HCT116 (cell line): Measurements from ENCODE around the gene LRRFIP2. TPM values are rescaled to one million over a fixed set of nuclear protein-coding genes. Genes with fewer than 3 reads are reported as not detected.

ENCODE experiments used
- ATAC-seq: fragments of 200-7000 bp; cut with Tn5 transposase; 2 replicates; pipeline ENCODE4 v1.9.1; 2020; ENCODE audit warnings: mild to moderate bottlenecking, moderate library complexity
- BruUV-seq: library from RNA; stranded (reverse); fragments of 400-500 nt; replicated peaks from 2 replicates; lab custom pipeline; 2021; lab: Mats Ljungman, UMichigan
- CTCF ChIA-PET: fragments of 300-600 bp; sonication (Branson Sonifier 250); formaldehyde crosslinking; loops from one replicate; lab custom pipeline; 2021; ENCODE audit warnings: antibody characterized with exemption; lab: Charles Lee
- POLR2A ChIA-PET: fragments of 300-600, 350-600 bp; sonication (Branson Sonifier 250); formaldehyde crosslinking; loops from one replicate; lab custom pipeline; 2021; ENCODE audit warnings: antibody characterized with exemption; lab: Charles Lee
- RAD21 ChIA-PET, 2 experiments: fragments of 300-600 bp; sonication (Branson Sonifier 250); formaldehyde crosslinking; loops; one replicate each; lab custom pipeline; 2023; ENCODE audit warnings: low total read pairs in 2 of 2; ENCODE audit not compliant: uncharacterized antibody in 2 of 2, unreplicated experiment in 2 of 2, low non-redundant PET in 1 of 2; lab: Charles Lee
- DNase-seq: peaks from one replicate; pipeline ENCODE4 v3.0.0-alpha.2; 2010; ENCODE audit warnings: low read depth, low spot score
- H2AFZ ChIP-seq: fragments of 200-600 bp; shearing (Covaris generic), sonication (generic); 2 replicates; pipeline ENCODE4 v1.6.1; 2017; ENCODE audit warnings: low read depth, mixed run types, mixed read lengths, antibody characterized with exemption, low read length; ENCODE audit not compliant: poor library complexity, severe bottlenecking
- H3K27ac ChIP-seq: 2 replicates; pipeline ENCODE4 v1.5.1; 2012; ENCODE audit warnings: low read depth, low read length
- H3K27me3 ChIP-seq: fragments of 200-600 bp; sonication (generic); 2 replicates; pipeline ENCODE4 v1.6.1; 2016; ENCODE audit warnings: mixed run types, low read length, mixed read lengths; ENCODE audit not compliant: insufficient read depth
- H3K36me3 ChIP-seq, 2 experiments: fragments of 200-500 bp in 1 of 2; fragments of 200-600 bp in 1 of 2; sonication (Bioruptor generic) in 1 of 2; sonication (generic) in 1 of 2; 2 replicates each; pipeline versions ENCODE4 v1.5.1 to v1.6.1; 2014 to 2016; ENCODE audit warnings: low read length in 2 of 2, inconsistent platforms in 1 of 2, mixed read lengths in 1 of 2, mixed run types in 1 of 2; ENCODE audit not compliant: insufficient read depth in 2 of 2, control insufficient read depth in 1 of 2
- H3K4me1 ChIP-seq, 2 experiments: fragments of 200-600 bp in 1 of 2; sonication (generic) in 1 of 2; 2 replicates each; pipeline versions ENCODE4 v1.5.1 to v1.6.1; 2012 to 2017; ENCODE audit warnings: low read length in 2 of 2, inconsistent platforms in 1 of 2, mild to moderate bottlenecking in 1 of 2, mixed read lengths in 1 of 2, mixed run types in 1 of 2, moderate library complexity in 1 of 2; ENCODE audit not compliant: insufficient read depth in 2 of 2, control insufficient read depth in 1 of 2
- H3K4me2 ChIP-seq: fragments of 200-600 bp; sonication (generic); 2 replicates; pipeline ENCODE4 v1.6.1; 2017; ENCODE audit warnings: mixed run types, low read length, mixed read lengths
- H3K4me3 ChIP-seq, 2 experiments: fragments of 200-600 bp in 1 of 2; sonication (generic) in 1 of 2; replicated peaks in 1 of 2; 2 replicates each; pipeline ENCODE4 v1.5.1; 2011 to 2016; ENCODE audit warnings: low read length in 2 of 2, control low read depth in 1 of 2, low read depth in 1 of 2, mild to moderate bottlenecking in 1 of 2, mixed read lengths in 1 of 2, mixed run types in 1 of 2
- H3K79me2 ChIP-seq: fragments of 200-600 bp; sonication (generic); 2 replicates; pipeline ENCODE4 v1.6.1; 2017; ENCODE audit warnings: mild to moderate bottlenecking, mixed run types, low read length, moderate library complexity, mixed read lengths; ENCODE audit not compliant: insufficient read depth
- H3K9ac ChIP-seq: fragments of 200-600 bp; sonication (generic); 2 replicates; pipeline ENCODE4 v1.6.1; 2016; ENCODE audit warnings: low read length, mixed read lengths
- H3K9me2 ChIP-seq: fragments of 200-600 bp; sonication (generic), shearing (Covaris generic); 2 replicates; pipeline ENCODE4 v1.6.1; 2017; ENCODE audit warnings: mixed run types, mild to moderate bottlenecking, moderate library complexity; ENCODE audit not compliant: insufficient read depth
- H3K9me3 ChIP-seq, 2 experiments: fragments of 200-500 bp in 1 of 2; fragments of 200-600 bp in 1 of 2; sonication (Bioruptor generic) in 1 of 2; sonication (generic) in 1 of 2; 2 replicates each; pipeline ENCODE4 v1.6.1; 2014 to 2017; ENCODE audit warnings: low read length in 2 of 2, mixed read lengths in 2 of 2, inconsistent platforms in 1 of 2, low read depth in 1 of 2, mild to moderate bottlenecking in 1 of 2, mixed run types in 1 of 2, moderate library complexity in 1 of 2; ENCODE audit not compliant: control insufficient read depth in 1 of 2, insufficient read depth in 1 of 2
- H4K20me1 ChIP-seq: fragments of 200-600 bp; sonication (generic), shearing (Covaris generic); 2 replicates; pipeline ENCODE4 v1.6.1; 2017; ENCODE audit warnings: mixed run types, mild to moderate bottlenecking, moderate library complexity; ENCODE audit not compliant: insufficient read depth
- CEBPB ChIP-seq: IDR thresholded peaks from 2 replicates; pipeline ENCODE4 v1.6.1; 2012; ENCODE audit warnings: low read depth
- ELF1 ChIP-seq: IDR thresholded peaks from 2 replicates; pipeline ENCODE4 v1.6.1; 2012; ENCODE audit warnings: low read depth, borderline replicate concordance
- FOSL1 ChIP-seq: IDR thresholded peaks from 2 replicates; pipeline ENCODE4 v1.6.1; 2012; ENCODE audit warnings: low read depth
- JUND ChIP-seq: IDR thresholded peaks from 2 replicates; pipeline ENCODE4 v1.6.1; 2012
- POLR2A ChIP-seq: IDR thresholded peaks from 2 replicates; pipeline ENCODE4 v1.7.0; 2011; ENCODE audit warnings: borderline replicate concordance; ENCODE audit not compliant: insufficient read depth, insufficient read length; ENCODE audit errors: extremely low read depth
- POLR2AphosphoS5 ChIP-seq: IDR thresholded peaks from 2 replicates; pipeline ENCODE4 v1.6.1; 2011; ENCODE audit warnings: mild to moderate bottlenecking, low read depth, low read length, moderate library complexity
- SIN3A ChIP-seq: IDR thresholded peaks from 2 replicates; pipeline ENCODE4 v1.6.1; 2012; ENCODE audit warnings: low read depth
- SRF ChIP-seq: IDR thresholded peaks from 2 replicates; pipeline ENCODE4 v1.6.1; 2012; ENCODE audit warnings: low read depth
- TCF7L2 ChIP-seq: IDR thresholded peaks from 2 replicates; pipeline ENCODE4 v1.7.0; 2011; ENCODE audit warnings: borderline replicate concordance, inconsistent platforms; ENCODE audit not compliant: insufficient read depth, insufficient read length; ENCODE audit errors: extremely low read depth
- YY1 ChIP-seq: IDR thresholded peaks from 2 replicates; pipeline ENCODE4 v1.6.1; 2011; ENCODE audit warnings: low read length, low read depth, moderate library complexity, mild to moderate bottlenecking; ENCODE audit not compliant: insufficient replicate concordance; ENCODE audit errors: extremely low read depth
- ZNF274 ChIP-seq: fragments of 200-500 bp; sonication (Bioruptor generic); IDR thresholded peaks from 2 replicates; pipeline ENCODE4 v1.6.1; 2014; ENCODE audit warnings: mild to moderate bottlenecking, low read depth, low read length, inconsistent platforms
- intact Hi-C: fragments of 100-400 bp; cut with micrococcal nuclease; formaldehyde crosslinking; loops from 2 replicates; pipeline ENCODE4 v1.10.0; 2022
- total RNA-seq: library from RNA; stranded (reverse); gene quantifications from one replicate; pipeline ENCODE4 v1.2.1, GENCODE V29; 2021; ENCODE audit not compliant: unreplicated experiment
- TF ChIP-seq, protein P1 (sequence below): IDR thresholded peaks from 2 replicates; pipeline ENCODE4 v1.6.1; 2011; ENCODE audit warnings: mild to moderate bottlenecking, low read length, moderate library complexity; ENCODE audit not compliant: insufficient replicate concordance; ENCODE audit errors: extremely low read depth
- TF ChIP-seq, protein P2 (sequence below), 3 experiments: fragments of 200-600 bp in 1 of 3; sonication (generic) in 1 of 3; IDR thresholded peaks in 2 of 3; conservative IDR thresholded peaks in 1 of 3; 2 replicates each; pipeline ENCODE4 v1.5.1; 2012 to 2017; ENCODE audit warnings: low read depth in 2 of 3, low read length in 2 of 3, antibody characterized with exemption in 1 of 3, borderline replicate concordance in 1 of 3, control low read depth in 1 of 3, mild to moderate bottlenecking in 1 of 3, mixed read lengths in 1 of 3, mixed run types in 1 of 3, moderate library complexity in 1 of 3; ENCODE audit not compliant: insufficient read depth in 1 of 3

The LRRFIP2 gene
- total RNA-seq, 1 experiment from 2014 or later: 27.0 TPM

GRCh38 chr3:37103103-37103808 is 71.1 kb downstream of the LRRFIP2 start:
- no peak overlapping the region for H3K4me3 ChIP-seq
- no peak for TF ChIP-seq YY1
- TF ChIP-seq ZNF274: no peak
- TF ChIP-seq SIN3A: no peak
- no peak for TF ChIP-seq FOSL1
- TF ChIP-seq SRF: no peak
- TF ChIP-seq, protein P1, sequence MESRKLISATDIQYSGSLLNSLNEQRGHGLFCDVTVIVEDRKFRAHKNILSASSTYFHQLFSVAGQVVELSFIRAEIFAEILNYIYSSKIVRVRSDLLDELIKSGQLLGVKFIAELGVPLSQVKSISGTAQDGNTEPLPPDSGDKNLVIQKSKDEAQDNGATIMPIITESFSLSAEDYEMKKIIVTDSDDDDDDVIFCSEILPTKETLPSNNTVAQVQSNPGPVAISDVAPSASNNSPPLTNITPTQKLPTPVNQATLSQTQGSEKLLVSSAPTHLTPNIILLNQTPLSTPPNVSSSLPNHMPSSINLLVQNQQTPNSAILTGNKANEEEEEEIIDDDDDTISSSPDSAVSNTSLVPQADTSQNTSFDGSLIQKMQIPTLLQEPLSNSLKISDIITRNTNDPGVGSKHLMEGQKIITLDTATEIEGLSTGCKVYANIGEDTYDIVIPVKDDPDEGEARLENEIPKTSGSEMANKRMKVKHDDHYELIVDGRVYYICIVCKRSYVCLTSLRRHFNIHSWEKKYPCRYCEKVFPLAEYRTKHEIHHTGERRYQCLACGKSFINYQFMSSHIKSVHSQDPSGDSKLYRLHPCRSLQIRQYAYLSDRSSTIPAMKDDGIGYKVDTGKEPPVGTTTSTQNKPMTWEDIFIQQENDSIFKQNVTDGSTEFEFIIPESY: no peak
- no peak for TF ChIP-seq CEBPB
- TF ChIP-seq, all 23 proteins: peak for 0
- POLR2A ChIA-PET: no interaction called here
- Histone ChIP-seq H3K79me2 (no peaks in the 10 kb centered on the region; the same call in 1 of the 2 replicates), H3K36me3 (no peaks in the 10 kb centered on the region), H3K4me2 (no peak overlapping the region), H3K9ac (no peak overlapping the region), H3K4me1 (no peaks in the 10 kb centered on the region), H2AFZ (no peak overlapping the region), H4K20me1 (no peaks in the 10 kb centered on the region), H3K27ac (no peak overlapping the region), H3K27me3 (no peaks in the 10 kb centered on the region), H3K9me2 (no peaks in the 10 kb centered on the region), H3K9me3 (no peaks in the 10 kb centered on the region)
- CTCF ChIA-PET: no interaction called here
- no peak for DNase-seq
- no peak for ATAC-seq
- RAD21 ChIA-PET: no interaction called here
- no TSS peak for BruUV-seq
- intact Hi-C loops: no loop called here

GRCh38 chr3:37100411-37100810 is 74.0 kb downstream of the LRRFIP2 start:
- ATAC-seq (no peak), DNase-seq (no peak)
- H3K27me3 ChIP-seq: no peaks in the 10 kb centered on the region
- ChIA-PET RAD21 (no interaction called here), POLR2A (no interaction called here), CTCF (no interaction called here)
- no peaks in the 10 kb centered on the region for H3K9me2 ChIP-seq
- H3K4me3 ChIP-seq: no peak overlapping the region
- no peak overlapping the region for H2AFZ ChIP-seq
- no peak overlapping the region for H3K4me2 ChIP-seq
- intact Hi-C loops: no loop called here
- H3K27ac ChIP-seq: no peak overlapping the region
- H3K4me1 ChIP-seq: no peaks in the 10 kb centered on the region; a peak in 1 of 4 replicates
- no peaks in the 10 kb centered on the region for H3K9me3 ChIP-seq
- BruUV-seq: no TSS peak
- no peaks in the 10 kb centered on the region for H3K36me3 ChIP-seq
- no peaks in the 10 kb centered on the region for H4K20me1 ChIP-seq
- H3K9ac ChIP-seq: no peak overlapping the region
- no peaks in the 10 kb centered on the region; the same call in 1 of the 2 replicates for H3K79me2 ChIP-seq
- TF ChIP-seq ELF1 (no peak), POLR2A (no peak), JUND (no peak), TCF7L2 (no peak), POLR2AphosphoS5 (no peak), SIN3A (no peak)
- TF ChIP-seq, protein P2, sequence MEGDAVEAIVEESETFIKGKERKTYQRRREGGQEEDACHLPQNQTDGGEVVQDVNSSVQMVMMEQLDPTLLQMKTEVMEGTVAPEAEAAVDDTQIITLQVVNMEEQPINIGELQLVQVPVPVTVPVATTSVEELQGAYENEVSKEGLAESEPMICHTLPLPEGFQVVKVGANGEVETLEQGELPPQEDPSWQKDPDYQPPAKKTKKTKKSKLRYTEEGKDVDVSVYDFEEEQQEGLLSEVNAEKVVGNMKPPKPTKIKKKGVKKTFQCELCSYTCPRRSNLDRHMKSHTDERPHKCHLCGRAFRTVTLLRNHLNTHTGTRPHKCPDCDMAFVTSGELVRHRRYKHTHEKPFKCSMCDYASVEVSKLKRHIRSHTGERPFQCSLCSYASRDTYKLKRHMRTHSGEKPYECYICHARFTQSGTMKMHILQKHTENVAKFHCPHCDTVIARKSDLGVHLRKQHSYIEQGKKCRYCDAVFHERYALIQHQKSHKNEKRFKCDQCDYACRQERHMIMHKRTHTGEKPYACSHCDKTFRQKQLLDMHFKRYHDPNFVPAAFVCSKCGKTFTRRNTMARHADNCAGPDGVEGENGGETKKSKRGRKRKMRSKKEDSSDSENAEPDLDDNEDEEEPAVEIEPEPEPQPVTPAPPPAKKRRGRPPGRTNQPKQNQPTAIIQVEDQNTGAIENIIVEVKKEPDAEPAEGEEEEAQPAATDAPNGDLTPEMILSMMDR (IDR thresholded peaks at IDR 0.05 in 2 of 3, conservative IDR thresholded peaks at IDR 0.05 in 1 of 3; ENCODE audit: borderline replicate concordance in 1 of 3, insufficient read depth in 1 of 3, low read depth in 2 of 3, low read length in 2 of 3): no peak
